Keratinocyte (primary cell): ENCODE data around the gene EGFR.

Source experiments
- EZH2 ChIP-seq: IDR thresholded peaks from one replicate; pipeline ENCODE4 v1.6.1; 2012; ENCODE audit warnings: inconsistent platforms, mild to moderate bottlenecking, low read length, moderate library complexity
- TF ChIP-seq, protein P1 (sequence below), 3 experiments: IDR thresholded peaks in 1 of 3; conservative IDR thresholded peaks in 1 of 3; optimal IDR thresholded peaks in 1 of 3; 2 replicates in 2 of 3; 3 replicates in 1 of 3; pipeline versions ENCODE3 to v1.5.1; 2011; ENCODE audit warnings: low read length in 3 of 3, mild to moderate bottlenecking in 3 of 3, moderate library complexity in 2 of 3, control low read depth in 1 of 3, inconsistent platforms in 1 of 3; ENCODE audit not compliant: insufficient read depth in 2 of 3; ENCODE audit errors: extremely low read depth in 1 of 3

DNA sequence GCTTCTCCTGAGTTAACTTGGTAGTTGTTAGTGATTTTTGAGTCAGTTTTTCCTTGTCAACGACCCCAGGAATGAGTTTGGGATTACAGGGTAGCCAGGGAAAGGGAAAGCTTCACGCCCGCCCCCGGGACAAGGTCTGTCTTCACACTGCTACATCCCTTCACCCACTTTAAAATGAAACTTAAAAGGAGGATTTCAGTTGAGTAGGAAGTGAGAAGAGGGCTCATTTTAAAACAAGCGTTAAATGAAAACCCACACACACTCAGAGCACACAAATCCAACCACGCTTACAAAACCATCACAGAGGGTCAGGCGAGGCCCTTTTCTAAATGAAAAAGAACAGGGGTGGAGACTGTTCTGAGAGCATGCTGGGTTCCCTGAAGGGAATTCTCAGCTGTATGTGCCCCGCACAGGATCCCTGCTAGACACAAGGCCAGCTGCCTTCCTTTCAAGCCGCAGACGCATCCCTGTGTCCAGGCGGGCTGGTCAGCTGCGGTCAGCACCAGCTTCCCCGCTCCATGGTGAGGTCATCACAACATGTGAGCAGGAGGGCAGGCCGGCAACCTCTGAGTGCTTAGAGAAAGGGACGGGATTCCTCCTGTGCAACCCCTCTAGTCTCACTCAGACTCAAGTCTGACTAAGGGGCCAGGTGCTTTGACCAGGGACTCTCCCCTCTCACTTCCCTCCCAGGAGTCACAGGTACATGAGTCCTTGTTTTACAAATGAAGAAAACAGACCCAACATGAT is 111.8 kb downstream of the EGFR start:
- TF ChIP-seq, protein P1, sequence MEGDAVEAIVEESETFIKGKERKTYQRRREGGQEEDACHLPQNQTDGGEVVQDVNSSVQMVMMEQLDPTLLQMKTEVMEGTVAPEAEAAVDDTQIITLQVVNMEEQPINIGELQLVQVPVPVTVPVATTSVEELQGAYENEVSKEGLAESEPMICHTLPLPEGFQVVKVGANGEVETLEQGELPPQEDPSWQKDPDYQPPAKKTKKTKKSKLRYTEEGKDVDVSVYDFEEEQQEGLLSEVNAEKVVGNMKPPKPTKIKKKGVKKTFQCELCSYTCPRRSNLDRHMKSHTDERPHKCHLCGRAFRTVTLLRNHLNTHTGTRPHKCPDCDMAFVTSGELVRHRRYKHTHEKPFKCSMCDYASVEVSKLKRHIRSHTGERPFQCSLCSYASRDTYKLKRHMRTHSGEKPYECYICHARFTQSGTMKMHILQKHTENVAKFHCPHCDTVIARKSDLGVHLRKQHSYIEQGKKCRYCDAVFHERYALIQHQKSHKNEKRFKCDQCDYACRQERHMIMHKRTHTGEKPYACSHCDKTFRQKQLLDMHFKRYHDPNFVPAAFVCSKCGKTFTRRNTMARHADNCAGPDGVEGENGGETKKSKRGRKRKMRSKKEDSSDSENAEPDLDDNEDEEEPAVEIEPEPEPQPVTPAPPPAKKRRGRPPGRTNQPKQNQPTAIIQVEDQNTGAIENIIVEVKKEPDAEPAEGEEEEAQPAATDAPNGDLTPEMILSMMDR (optimal IDR thresholded peaks at IDR 0.05 in 1 of 3, IDR thresholded peaks at IDR 0.05 in 1 of 3, conservative IDR thresholded peaks at IDR 0.05 in 1 of 3; ENCODE audit: extremely low read depth in 1 of 3, insufficient read depth in 2 of 3, low read length in 3 of 3) = no peak
- no peak for TF ChIP-seq EZH2
